ENCODE data around the gene TNFRSF6B.

The TNFRSF6B gene

DNA sequence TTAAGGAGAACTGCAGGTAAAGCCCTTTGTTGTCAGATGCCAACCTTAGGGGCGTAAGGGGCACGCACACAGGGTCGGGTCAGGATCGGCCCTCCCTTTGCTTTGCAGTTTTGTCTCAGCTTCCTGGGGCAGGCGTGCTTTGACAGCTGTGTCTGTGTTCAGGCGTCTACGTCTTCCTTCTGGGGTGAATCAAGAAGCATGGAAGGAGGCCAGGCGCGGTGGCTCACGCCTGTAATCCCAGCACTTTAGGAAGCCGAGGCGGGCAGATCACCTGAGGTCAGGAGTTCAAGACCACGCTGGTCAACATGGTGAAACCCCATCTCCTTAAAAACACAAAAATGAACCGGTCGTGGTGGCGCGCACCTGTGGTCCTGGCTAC lies 12.7 kb downstream of the TNFRSF6B start:
- TF ChIP-seq RARB (CRISPR knock-in tag; IDR thresholded peaks at IDR 0.05): no peak
- TF ChIP-seq, protein P1, sequence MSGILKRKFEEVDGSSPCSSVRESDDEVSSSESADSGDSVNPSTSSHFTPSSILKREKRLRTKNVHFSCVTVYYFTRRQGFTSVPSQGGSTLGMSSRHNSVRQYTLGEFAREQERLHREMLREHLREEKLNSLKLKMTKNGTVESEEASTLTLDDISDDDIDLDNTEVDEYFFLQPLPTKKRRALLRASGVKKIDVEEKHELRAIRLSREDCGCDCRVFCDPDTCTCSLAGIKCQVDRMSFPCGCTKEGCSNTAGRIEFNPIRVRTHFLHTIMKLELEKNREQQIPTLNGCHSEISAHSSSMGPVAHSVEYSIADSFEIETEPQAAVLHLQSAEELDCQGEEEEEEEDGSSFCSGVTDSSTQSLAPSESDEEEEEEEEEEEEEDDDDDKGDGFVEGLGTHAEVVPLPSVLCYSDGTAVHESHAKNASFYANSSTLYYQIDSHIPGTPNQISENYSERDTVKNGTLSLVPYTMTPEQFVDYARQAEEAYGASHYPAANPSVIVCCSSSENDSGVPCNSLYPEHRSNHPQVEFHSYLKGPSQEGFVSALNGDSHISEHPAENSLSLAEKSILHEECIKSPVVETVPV (CRISPR knock-in tag; IDR thresholded peaks at IDR 0.05): no peak
- TF ChIP-seq ISL1 (CRISPR knock-in tag; IDR thresholded peaks at IDR 0.05): no peak
- no peak for TF ChIP-seq ARNTL (CRISPR knock-in tag; IDR thresholded peaks at IDR 0.05; ENCODE audit: borderline replicate concordance, low read depth)
- no peak for TF ChIP-seq ZNF70 (CRISPR knock-in tag; IDR thresholded peaks at IDR 0.05)
- no peak for TF ChIP-seq ZNF565 (CRISPR knock-in tag; conservative IDR thresholded peaks at IDR 0.05; ENCODE audit: low read depth)
- no peak for TF ChIP-seq ZC3H10 (CRISPR knock-in tag; IDR thresholded peaks at IDR 0.05)
- no peak for TF ChIP-seq TOX (CRISPR knock-in tag; IDR thresholded peaks at IDR 0.05; ENCODE audit: borderline replicate concordance)
- no peak for TF ChIP-seq GLIS3 (CRISPR knock-in tag; IDR thresholded peaks at IDR 0.05)
- no peak for ATAC-seq

DNA sequence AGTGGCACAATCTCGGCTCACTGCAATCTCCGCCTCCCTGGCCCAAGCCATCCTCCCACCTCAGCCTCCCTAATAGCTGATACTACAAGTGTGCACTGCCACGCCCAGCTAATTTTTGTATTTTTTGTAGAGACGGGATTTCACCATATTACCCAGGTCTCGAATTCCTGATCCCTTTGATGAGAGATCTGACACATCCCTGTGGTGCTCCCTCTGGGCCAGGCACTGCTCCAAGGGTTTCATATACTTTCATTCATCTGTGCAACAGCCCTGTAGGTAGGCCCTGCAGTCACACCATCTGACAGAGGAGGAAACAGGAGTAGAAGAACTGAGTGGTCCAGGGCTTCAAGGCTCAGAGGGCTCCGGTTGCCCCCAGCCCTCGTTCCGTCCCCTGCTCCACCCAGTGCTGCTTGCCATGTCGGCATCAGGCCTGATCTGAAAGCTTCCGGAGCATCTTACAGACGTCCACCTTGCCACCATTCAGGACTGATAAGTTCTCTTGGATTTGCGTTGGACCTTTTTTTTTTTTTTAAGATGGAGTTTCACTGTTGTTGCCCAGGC lies 14.7 kb downstream of the TNFRSF6B start:
- TF ChIP-seq ZFP30 (CRISPR knock-in tag; IDR thresholded peaks at IDR 0.05) (no peak), CSDC2 (CRISPR knock-in tag; IDR thresholded peaks at IDR 0.05) (no peak), ZNF70 (CRISPR knock-in tag; IDR thresholded peaks at IDR 0.05) (no peak), ARNTL (CRISPR knock-in tag; IDR thresholded peaks at IDR 0.05; ENCODE audit: borderline replicate concordance, low read depth) (no peak), ZNF565 (CRISPR knock-in tag; conservative IDR thresholded peaks at IDR 0.05; ENCODE audit: low read depth) (no peak)
- no peak for ATAC-seq

DNA sequence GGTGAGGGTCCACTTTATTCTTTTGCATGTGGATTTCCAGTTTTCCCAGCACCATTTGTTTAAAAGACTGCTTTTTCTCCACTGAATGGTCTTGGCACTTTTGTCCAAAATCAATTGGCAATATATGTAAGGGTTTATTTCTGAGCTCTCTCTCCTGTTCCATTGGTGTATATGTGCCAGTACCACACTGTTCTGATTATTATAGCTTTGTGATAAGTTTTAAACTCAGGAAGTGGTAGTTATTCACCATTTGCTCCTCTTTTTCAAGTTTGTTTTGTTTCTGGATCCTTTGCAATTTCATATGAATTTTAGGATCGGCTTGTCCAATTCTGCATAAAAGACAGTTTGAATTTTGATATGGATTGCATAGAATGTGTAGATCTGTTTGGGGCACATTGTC lies 15.7 kb downstream of the TNFRSF6B start:
- ATAC-seq: no peak
- TF ChIP-seq PPARA (CRISPR knock-in tag; IDR thresholded peaks at IDR 0.05; ENCODE audit: borderline replicate concordance) (no peak), ARNTL (CRISPR knock-in tag; IDR thresholded peaks at IDR 0.05; ENCODE audit: borderline replicate concordance, low read depth) (no peak), BACH2 (CRISPR knock-in tag; IDR thresholded peaks at IDR 0.05; ENCODE audit: borderline replicate concordance) (no peak), ZC3H10 (CRISPR knock-in tag; IDR thresholded peaks at IDR 0.05) (no peak), ESRRG (CRISPR knock-in tag; IDR thresholded peaks at IDR 0.05) (no peak), CSDC2 (CRISPR knock-in tag; IDR thresholded peaks at IDR 0.05) (no peak), ZFP30 (CRISPR knock-in tag; IDR thresholded peaks at IDR 0.05) (no peak), ZNF70 (CRISPR knock-in tag; IDR thresholded peaks at IDR 0.05) (no peak), ZFP3 (CRISPR knock-in tag; IDR thresholded peaks at IDR 0.05) (no peak), ZNF565 (CRISPR knock-in tag; conservative IDR thresholded peaks at IDR 0.05; ENCODE audit: low read depth) (no peak)
- TF ChIP-seq, protein P1 (CRISPR knock-in tag; IDR thresholded peaks at IDR 0.05): no peak

DNA sequence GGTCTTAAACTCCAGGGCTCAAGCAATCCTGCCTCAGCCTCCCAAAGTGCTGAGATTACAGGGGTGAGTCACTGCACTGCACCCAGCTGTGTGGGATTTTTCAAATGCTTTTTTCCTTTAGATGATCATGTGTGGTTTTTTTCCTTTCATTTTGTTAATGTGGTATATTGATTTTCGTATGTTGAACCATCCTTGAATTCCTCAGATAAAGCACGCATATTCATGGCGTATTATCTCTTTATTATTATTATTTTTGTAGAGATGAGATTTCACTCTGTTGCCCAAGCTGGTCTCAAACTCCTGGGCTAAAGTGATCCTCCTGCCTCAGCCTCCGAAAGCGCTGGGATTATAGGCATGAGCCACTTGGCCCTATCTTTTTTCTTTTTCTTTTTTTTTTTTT lies 18.4 kb downstream of the TNFRSF6B start:
- no peak for ATAC-seq

More for the DNA sequence above, 18.4 kb downstream of the TNFRSF6B start:
- TF ChIP-seq TOX (CRISPR knock-in tag; IDR thresholded peaks at IDR 0.05; ENCODE audit: borderline replicate concordance): no peak
- TF ChIP-seq, protein P2, sequence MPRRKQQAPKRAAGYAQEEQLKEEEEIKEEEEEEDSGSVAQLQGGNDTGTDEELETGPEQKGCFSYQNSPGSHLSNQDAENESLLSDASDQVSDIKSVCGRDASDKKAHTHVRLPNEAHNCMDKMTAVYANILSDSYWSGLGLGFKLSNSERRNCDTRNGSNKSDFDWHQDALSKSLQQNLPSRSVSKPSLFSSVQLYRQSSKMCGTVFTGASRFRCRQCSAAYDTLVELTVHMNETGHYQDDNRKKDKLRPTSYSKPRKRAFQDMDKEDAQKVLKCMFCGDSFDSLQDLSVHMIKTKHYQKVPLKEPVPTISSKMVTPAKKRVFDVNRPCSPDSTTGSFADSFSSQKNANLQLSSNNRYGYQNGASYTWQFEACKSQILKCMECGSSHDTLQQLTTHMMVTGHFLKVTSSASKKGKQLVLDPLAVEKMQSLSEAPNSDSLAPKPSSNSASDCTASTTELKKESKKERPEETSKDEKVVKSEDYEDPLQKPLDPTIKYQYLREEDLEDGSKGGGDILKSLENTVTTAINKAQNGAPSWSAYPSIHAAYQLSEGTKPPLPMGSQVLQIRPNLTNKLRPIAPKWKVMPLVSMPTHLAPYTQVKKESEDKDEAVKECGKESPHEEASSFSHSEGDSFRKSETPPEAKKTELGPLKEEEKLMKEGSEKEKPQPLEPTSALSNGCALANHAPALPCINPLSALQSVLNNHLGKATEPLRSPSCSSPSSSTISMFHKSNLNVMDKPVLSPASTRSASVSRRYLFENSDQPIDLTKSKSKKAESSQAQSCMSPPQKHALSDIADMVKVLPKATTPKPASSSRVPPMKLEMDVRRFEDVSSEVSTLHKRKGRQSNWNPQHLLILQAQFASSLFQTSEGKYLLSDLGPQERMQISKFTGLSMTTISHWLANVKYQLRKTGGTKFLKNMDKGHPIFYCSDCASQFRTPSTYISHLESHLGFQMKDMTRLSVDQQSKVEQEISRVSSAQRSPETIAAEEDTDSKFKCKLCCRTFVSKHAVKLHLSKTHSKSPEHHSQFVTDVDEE (CRISPR knock-in tag; IDR thresholded peaks at IDR 0.05): no peak
- TF ChIP-seq SNAI2 (CRISPR knock-in tag; IDR thresholded peaks at IDR 0.05): no peak
- TF ChIP-seq, protein P3, sequence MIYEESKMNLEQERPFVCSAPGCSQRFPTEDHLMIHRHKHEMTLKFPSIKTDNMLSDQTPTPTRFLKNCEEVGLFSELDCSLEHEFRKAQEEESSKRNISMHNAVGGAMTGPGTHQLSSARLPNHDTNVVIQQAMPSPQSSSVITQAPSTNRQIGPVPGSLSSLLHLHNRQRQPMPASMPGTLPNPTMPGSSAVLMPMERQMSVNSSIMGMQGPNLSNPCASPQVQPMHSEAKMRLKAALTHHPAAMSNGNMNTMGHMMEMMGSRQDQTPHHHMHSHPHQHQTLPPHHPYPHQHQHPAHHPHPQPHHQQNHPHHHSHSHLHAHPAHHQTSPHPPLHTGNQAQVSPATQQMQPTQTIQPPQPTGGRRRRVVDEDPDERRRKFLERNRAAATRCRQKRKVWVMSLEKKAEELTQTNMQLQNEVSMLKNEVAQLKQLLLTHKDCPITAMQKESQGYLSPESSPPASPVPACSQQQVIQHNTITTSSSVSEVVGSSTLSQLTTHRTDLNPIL (CRISPR knock-in tag; IDR thresholded peaks at IDR 0.05; ENCODE audit: low read depth): no peak
- TF ChIP-seq PPARA (CRISPR knock-in tag; IDR thresholded peaks at IDR 0.05; ENCODE audit: borderline replicate concordance): no peak

Data from SK-N-SH treated with all-trans-retinoic acid at 6 μM for 48 hours (cell line).